GM12892 (cell line): ENCODE measurements around the gene MAPK7.

ENCODE experiments used
- POLR2A ChIP-seq: IDR thresholded peaks from 2 replicates; pipeline ENCODE4 v1.6.1; 2011; ENCODE audit warnings: low read depth, low read length, control low read depth
- POLR2AphosphoS5 ChIP-seq: IDR thresholded peaks from 2 replicates; pipeline ENCODE4 v1.6.1; 2011; ENCODE audit warnings: low read depth, low read length, control low read depth

DNA sequence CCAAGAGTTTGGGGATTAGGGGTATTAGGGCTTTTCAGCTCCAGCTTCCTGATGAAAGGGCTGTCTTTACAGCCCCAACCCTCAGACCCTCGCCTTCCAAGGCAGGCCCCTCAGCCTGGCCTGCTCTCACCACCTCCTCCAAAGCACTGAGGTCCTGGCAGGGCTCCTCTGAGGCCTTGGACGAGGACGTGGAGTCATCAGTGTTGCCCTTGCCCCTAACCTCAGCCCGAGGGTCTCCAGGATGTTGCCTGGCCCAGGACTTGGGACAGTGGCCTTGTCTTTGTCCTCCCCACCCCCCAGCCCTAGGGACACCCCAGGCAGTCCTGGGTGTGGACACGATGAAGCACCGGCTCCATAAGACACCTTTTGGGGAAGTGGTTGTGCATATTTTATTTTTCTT lies 44.0 kb upstream of the MAPK7 start:
- no peak for TF ChIP-seq POLR2AphosphoS5
- no peak for TF ChIP-seq POLR2A
